ENCODE results near the gene PRKAG3.

PRKAG3 gene

GRCh38 chr2:218821605-218822211 lies 9.9 kb downstream of the PRKAG3 start:
- TF ChIP-seq CTCF (IDR thresholded peaks at IDR 0.05; ENCODE audit: borderline replicate concordance, insufficient read depth, low read depth, low read length) = no peak
- no peak overlapping the region for H3K4me3 ChIP-seq (ENCODE audit: low read depth, low read length)

GRCh38 chr2:218820746-218821369 lies 10.7 kb downstream of the PRKAG3 start:
- no peak for TF ChIP-seq CTCF (IDR thresholded peaks at IDR 0.05; ENCODE audit: borderline replicate concordance, insufficient read depth, low read depth, low read length)
- H3K4me3 ChIP-seq (ENCODE audit: low read depth, low read length) = no peak overlapping the region

GRCh38 chr2:218819093-218819492 lies 12.5 kb downstream of the PRKAG3 start:
- no peak for TF ChIP-seq CTCF (IDR thresholded peaks at IDR 0.05; ENCODE audit: borderline replicate concordance, insufficient read depth, low read depth, low read length)
- no peak overlapping the region for H3K4me3 ChIP-seq (ENCODE audit: low read depth, low read length)

- TF ChIP-seq CTCF (IDR thresholded peaks at IDR 0.05; ENCODE audit: borderline replicate concordance, insufficient read depth, low read depth, low read length) = no peak
- H3K4me3 ChIP-seq (ENCODE audit: low read depth, low read length) = no peak overlapping the region
Measured at GRCh38 chr2:218816561-218817011, 15.0 kb downstream of the PRKAG3 start.

GRCh38 chr2:218815649-218816048 lies 16.0 kb downstream of the PRKAG3 start:
- TF ChIP-seq CTCF (IDR thresholded peaks at IDR 0.05; ENCODE audit: borderline replicate concordance, insufficient read depth, low read depth, low read length) = no peak
- no peak overlapping the region for H3K4me3 ChIP-seq (ENCODE audit: low read depth, low read length)

GRCh38 chr2:218815244-218815637 lies 16.4 kb downstream of the PRKAG3 start:
- no peak for TF ChIP-seq CTCF (IDR thresholded peaks at IDR 0.05; ENCODE audit: borderline replicate concordance, insufficient read depth, low read depth, low read length)
- H3K4me3 ChIP-seq (ENCODE audit: low read depth, low read length) = no peak overlapping the region
